ENCODE results near the gene RSRP1.

DNA sequence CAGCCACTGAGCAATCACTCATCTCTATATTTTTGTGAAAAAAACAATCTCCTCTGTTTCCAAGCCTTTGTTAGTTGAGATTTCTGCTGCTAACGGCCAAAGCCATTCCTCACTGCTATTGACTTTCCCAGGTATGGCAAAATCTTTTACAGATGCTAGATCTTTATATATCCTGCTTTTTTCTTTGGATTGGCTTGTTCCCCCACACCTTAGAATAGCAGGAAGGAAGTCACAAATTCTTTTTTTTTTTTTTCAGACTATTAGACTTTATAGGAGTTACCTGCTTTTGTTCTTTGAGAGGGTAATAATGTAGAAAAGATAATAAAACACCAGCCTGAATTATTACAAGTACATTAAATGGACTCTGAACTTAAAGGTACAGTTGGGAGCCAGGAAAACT is 39.2 kb downstream of the RSRP1 start:
- TF ChIP-seq, protein P1, sequence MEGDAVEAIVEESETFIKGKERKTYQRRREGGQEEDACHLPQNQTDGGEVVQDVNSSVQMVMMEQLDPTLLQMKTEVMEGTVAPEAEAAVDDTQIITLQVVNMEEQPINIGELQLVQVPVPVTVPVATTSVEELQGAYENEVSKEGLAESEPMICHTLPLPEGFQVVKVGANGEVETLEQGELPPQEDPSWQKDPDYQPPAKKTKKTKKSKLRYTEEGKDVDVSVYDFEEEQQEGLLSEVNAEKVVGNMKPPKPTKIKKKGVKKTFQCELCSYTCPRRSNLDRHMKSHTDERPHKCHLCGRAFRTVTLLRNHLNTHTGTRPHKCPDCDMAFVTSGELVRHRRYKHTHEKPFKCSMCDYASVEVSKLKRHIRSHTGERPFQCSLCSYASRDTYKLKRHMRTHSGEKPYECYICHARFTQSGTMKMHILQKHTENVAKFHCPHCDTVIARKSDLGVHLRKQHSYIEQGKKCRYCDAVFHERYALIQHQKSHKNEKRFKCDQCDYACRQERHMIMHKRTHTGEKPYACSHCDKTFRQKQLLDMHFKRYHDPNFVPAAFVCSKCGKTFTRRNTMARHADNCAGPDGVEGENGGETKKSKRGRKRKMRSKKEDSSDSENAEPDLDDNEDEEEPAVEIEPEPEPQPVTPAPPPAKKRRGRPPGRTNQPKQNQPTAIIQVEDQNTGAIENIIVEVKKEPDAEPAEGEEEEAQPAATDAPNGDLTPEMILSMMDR (optimal IDR thresholded peaks at IDR 0.05 in 1 of 3, IDR thresholded peaks at IDR 0.05 in 1 of 3, conservative IDR thresholded peaks at IDR 0.05 in 1 of 3; ENCODE audit: extremely low read depth in 1 of 3, insufficient read depth in 2 of 3, low read length in 3 of 3) = no peak
- TF ChIP-seq EZH2 (IDR thresholded peaks at IDR 0.05; ENCODE audit: low read length) = no peak
